Astrocyte of the hippocampus (primary cell): ENCODE data around the gene GALNT16.
"Not testable (repeated sequence)": the region's sequence is repeated elsewhere in the genome, so short reads cannot be mapped to it uniquely, and the experiment has no call there.

Source experiments
- DNase-seq: peaks from one replicate; pipeline ENCODE4 v3.0.0; 2011; ENCODE audit warnings: low read depth, low spot score

The GALNT16 gene

DNA sequence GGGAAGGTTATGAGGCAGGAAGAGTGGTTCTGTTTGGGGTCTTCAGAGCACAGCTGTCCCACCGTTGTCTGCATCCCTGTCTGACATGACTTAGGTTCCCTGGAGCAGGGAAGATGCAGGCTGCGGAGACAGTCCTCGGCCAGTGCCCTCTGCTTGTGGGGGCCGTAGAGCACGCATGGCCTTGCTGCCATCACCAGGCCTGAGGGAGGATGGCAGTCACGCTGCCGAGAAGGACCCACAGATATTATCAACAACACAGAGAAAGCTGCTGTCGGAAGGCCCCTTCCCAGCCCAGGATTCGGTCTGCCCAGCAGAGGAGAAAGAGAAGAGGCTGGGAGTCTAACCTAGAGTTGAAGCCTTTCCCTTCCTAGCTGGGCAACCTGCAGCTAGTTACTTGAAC lies 103.1 kb downstream of the GALNT16 start:
- DNase-seq, result peak; percentile 66

GRCh38 chr14:69363964-69364363 lies 104.0 kb downstream of the GALNT16 start:
- DNase-seq, result no peak

- no peak for DNase-seq
Measured at GRCh38 chr14:69364378-69364777, 104.4 kb downstream of the GALNT16 start.

DNA sequence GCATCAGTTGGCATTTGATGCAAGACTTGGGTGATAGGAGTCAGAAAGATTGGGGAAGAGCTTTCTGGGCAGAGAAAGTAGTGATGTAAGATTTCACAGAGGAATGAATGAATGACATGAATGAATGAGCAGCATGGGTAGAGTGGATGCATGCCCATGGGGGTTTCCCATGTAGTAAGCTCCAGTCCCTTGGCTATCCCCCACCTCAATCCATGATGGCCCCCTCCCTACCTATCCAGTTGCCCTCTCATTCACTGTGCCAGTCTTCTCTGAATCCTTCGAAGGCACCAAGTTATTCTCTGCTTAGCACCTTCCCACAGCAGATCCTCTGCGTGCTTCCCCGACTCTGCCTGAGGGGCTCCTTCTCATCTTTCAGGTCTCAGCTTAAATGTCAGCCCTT lies 106.1 kb downstream of the GALNT16 start:
- DNase-seq, result no peak

- no peak for DNase-seq
Measured at GRCh38 chr14:69366761-69367160, 106.8 kb downstream of the GALNT16 start.

GRCh38 chr14:69368381-69368780 lies 108.4 kb downstream of the GALNT16 start:
- DNase-seq, result no peak

GRCh38 chr14:69370061-69370460 lies 110.1 kb downstream of the GALNT16 start:
- no peak for DNase-seq

DNA sequence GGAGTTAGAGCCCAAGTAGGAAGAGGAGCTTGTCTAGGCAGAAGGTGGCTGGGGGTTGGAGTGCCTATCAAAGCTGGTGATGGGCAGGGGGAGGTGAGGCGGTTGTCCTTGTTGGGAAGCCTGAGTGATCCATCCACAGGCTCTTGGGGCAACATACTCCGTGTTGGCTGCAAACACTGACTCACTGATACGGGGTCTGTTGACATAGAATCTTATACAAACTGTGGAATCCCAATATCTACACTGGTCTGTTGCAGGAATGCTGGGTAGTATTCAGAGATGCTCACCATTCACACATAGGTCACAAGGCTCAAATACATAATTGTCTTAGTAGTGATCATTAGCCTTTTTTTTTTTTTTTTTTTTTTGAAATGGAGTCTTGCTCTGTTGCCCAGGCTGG lies 112.2 kb downstream of the GALNT16 start:
- DNase-seq, result no peak

DNA sequence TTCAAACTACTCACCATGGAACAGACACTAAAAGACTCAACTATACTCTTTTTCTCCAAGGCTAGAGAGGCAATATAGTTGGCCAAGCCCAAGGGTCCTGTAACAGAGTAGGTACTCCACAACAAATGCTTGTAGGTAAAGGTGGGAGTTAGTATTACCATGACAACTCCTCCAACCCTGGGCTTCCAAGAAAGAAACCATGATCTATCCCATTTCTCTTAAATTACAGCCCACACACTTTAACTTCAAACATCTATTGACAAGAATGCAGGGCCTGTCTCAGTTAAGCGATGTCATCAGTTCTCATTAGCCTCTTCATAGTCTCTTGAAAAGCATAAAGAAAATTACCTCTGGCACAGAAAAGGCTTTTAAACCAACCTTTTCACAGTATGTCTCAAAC lies 113.1 kb downstream of the GALNT16 start:
- DNase-seq, result no peak

- no peak for DNase-seq
Measured at GRCh38 chr14:69374235-69374634, 114.3 kb downstream of the GALNT16 start.

DNA sequence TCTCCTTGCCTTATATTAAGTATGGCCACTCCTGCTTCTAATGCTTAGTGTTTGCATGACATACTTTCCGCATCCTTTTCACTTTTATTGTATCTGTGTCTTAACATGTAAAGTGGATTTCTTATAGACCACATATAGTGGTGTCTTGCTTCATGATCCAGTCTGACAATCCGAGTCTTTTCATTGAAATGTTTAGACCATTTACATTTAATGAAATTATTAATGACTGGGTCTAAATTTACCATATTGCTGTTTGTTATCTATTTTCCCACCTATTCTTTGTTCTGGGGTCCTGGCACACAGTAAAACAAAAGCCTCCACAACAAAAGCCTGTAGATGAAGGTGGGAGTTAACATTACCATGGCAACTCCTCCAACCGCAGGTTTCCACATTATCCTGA lies 115.2 kb downstream of the GALNT16 start:
- no peak for DNase-seq

- DNase-seq, result no peak
Measured at GRCh38 chr14:69375722-69376121, 115.8 kb downstream of the GALNT16 start.

- no peak for DNase-seq
Measured at GRCh38 chr14:69376439-69376838, 116.5 kb downstream of the GALNT16 start.

- DNase-seq, result no peak
Measured at GRCh38 chr14:69378274-69378673, 118.3 kb downstream of the GALNT16 start.

DNA sequence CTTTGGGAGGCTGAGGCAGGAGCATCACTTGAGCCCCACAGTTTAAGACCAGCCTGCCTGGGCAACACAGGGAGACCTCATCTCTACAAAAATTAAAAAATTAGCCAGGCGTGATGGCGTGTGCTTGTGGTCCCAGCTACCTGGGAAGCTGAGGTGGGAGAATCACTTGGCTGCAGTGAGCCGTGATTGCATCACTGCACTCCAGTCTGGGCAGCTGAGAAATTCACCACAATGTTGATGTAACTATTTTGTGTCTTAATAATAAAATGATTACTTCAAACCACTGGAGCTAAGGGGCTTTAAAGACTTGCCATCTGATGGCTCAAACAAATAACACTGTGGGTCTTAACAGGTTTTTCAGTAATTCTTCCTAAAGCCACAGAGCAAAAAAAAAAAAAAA lies 127.4 kb downstream of the GALNT16 start:
- no peak for DNase-seq

DNA sequence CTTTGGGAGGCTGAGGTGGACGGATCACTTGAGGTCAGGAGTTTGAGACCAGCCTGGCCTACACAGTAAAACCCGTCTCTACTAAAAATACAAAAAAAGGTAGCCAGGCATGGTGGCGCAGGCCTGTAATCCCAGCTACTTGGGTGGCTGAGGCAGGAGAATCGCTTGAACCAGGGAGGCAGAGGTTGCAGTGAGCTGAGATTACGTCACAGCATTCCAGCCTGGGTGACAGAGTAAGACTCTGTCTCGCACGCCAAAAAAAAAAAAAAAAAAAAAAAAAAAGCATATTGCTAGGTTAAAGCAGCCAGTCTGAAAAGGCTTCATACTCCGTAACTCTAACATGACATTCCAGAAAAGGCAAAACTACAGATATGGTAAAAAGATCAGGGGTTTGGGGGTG lies 131.4 kb downstream of the GALNT16 start:
- not testable (repeated sequence) for DNase-seq

- no peak for DNase-seq
Measured at GRCh38 chr14:69392481-69392880, 132.5 kb downstream of the GALNT16 start.

- no peak for DNase-seq
Measured at GRCh38 chr14:69395929-69396328, 136.0 kb downstream of the GALNT16 start.

GRCh38 chr14:69398053-69398817 lies 138.3 kb downstream of the GALNT16 start, which contains the start of the genes ERH and SLC39A9:
Gene ERH (minus strand): TSS chr14:69398299. CDS start chr14:69398233, 66 bp downstream.
Gene SLC39A9 (plus strand): TSS chr14:69398692. CDS start chr14:69399370, 678 bp downstream.
- DNase-seq, result peak; percentile 98

DNA sequence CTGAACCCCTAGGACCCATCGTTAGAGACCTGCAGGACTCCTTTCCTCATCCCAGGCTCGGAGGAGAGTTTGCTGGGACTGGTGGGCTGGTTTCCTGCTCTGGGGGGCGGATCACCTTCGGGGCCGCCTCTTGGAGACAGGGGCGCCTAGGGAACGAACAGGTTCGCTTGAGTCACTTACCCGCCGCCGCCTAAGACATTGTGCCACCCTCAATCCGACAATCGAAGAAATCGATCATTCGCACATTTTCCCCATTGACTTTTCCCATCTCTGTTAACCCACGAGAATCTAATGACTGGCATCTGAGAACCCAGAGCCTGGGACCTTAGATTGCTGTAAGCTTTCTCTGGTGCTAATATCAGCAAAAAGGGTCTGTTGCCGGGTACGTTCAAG lies 138.9 kb downstream of the GALNT16 start:
- DNase-seq, result no peak

DNA sequence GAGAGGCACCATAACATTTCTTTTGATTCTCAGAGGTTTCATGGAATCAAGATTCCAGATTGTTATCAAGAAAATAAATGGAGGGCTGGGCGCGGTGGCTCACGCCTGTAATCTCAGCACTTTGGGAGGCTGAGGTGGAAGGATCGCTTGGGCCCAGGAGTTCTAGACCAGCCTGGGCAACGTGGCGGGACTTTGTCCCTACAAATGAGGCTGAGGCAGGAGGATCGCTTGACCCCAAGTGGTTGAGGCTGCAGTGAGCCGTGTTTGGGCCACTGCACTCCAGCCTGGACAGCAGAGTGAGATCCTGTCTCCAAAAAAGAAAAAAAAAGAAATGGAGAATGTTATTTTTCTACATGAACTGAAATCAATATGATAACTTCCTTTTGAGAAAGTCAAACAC lies 139.8 kb downstream of the GALNT16 start:
- no peak for DNase-seq

GRCh38 chr14:69400154-69400553 lies 140.2 kb downstream of the GALNT16 start:
- DNase-seq, result no peak

GRCh38 chr14:69401841-69402240 lies 141.9 kb downstream of the GALNT16 start:
- DNase-seq, result no peak

- DNase-seq, result no peak
Measured at GRCh38 chr14:69404478-69404877, 144.5 kb downstream of the GALNT16 start.
